ENCODE data around the gene SAP130. TPM values are rescaled to one million over a fixed set of nuclear protein-coding genes. Genes with fewer than 3 reads are reported as not detected.

Gene SAP130
- total and polyA plus RNA-seq, 12 donors, result 7.0 to 22.7 (median 14.0) TPM

DNA sequence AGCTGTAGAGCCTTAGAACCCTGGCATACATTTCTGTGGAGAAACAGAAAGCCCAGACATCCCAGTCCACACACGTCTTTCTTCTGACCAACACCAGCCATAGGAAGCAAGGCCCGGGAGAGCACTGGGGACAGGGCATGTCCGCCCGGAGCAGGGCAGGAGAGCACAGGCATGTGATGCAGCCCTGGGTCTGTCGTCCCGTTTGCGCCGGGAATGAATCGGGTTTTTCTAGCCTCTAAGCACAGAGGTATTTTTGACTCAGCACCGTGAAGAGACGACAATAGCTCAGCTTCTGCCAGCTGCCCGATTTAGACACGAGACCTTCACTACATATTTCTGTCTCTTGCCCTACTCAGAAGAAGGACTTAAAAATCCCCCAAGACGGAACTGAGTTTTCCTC is 134.8 kb downstream of the SAP130 start:
- TF ChIP-seq POLR2A (IDR thresholded peaks at IDR 0.05), result no peak
- TF ChIP-seq, protein P1, sequence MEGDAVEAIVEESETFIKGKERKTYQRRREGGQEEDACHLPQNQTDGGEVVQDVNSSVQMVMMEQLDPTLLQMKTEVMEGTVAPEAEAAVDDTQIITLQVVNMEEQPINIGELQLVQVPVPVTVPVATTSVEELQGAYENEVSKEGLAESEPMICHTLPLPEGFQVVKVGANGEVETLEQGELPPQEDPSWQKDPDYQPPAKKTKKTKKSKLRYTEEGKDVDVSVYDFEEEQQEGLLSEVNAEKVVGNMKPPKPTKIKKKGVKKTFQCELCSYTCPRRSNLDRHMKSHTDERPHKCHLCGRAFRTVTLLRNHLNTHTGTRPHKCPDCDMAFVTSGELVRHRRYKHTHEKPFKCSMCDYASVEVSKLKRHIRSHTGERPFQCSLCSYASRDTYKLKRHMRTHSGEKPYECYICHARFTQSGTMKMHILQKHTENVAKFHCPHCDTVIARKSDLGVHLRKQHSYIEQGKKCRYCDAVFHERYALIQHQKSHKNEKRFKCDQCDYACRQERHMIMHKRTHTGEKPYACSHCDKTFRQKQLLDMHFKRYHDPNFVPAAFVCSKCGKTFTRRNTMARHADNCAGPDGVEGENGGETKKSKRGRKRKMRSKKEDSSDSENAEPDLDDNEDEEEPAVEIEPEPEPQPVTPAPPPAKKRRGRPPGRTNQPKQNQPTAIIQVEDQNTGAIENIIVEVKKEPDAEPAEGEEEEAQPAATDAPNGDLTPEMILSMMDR (IDR thresholded peaks at IDR 0.05), result no peak
- Histone ChIP-seq H3K27ac (no peak overlapping the region), H3K4me1 (replicated peaks in 1 of 2) (peaks cover 2 to 3% of the 10 kb centered on the region in 2 donors), H3K36me3 (replicated peaks in 1 of 2) (no peaks in the 10 kb centered on the region), H3K9me3 (replicated peaks in 1 of 3) (no peaks in the 10 kb centered on the region), H3K27me3 (no peaks in the 10 kb centered on the region), H3K4me3 (no peak overlapping the region)
- intact Hi-C loops (cut with DNase I), result no loop called here
- DNase-seq, result peak in 1 of 7 donors; percentile 30
- WGBS, 4 donors, result 80 to 94% (median 92%) methylated on average over 10 to 14 of the region's 14 CpGs

DNA sequence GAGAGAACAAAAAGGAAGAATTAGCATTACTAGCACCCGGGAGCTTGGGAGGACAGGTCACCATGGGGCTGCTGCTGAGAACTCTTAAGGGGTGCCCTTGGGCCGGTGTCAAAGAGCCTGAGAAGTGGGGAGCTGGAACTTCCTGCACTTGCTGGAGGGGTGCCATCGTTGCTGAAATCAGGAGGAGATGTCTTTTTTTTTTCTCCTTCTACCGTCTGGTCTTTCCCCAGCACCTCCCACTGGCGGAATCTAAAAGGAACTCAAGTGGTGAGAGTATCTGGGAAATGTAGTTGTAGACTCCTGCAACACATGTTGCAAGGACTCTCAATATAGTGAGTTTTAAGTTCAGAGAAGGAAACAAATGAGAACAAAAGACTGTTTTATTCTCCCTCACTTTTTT is 136.0 kb downstream of the SAP130 start:
- H3K27ac ChIP-seq, result no peak overlapping the region
- H3K4me3 ChIP-seq, result no peak overlapping the region
- no peaks in the 10 kb centered on the region for H3K27me3 ChIP-seq
- peaks cover 12 to 13% of the 10 kb centered on the region in 2 donors for H3K4me1 ChIP-seq (replicated peaks in 1 of 2)
- WGBS, 4 donors, result 56 to 68% (median 64%) methylated on average over 5 of the region's 5 CpGs
- intact Hi-C loops (cut with DNase I), result no loop called here
- no peak for DNase-seq
- no peaks in the 10 kb centered on the region for H3K9me3 ChIP-seq (replicated peaks in 1 of 3)
- H3K36me3 ChIP-seq (replicated peaks in 1 of 2), result no peaks in the 10 kb centered on the region
- TF ChIP-seq, protein P1 (IDR thresholded peaks at IDR 0.05), result no peak
- no peak for TF ChIP-seq POLR2A (IDR thresholded peaks at IDR 0.05)

Small RNAs within 50 kb of the gene (small RNA-seq; reads per million reads assigned to genes)
- gene AC012306.1, result 0 reads per million in 2 donors
- 0 to 0.12 reads per million in 2 donors for gene AC108059.3
- gene RF00019, result 0 reads per million in 2 donors

Other genes starting within 250 kb of the SAP130 start
- 10 to 100 TPM; 13.8 to 59.8 (median 44.2) TPM for gene WDR33, start 216.9 kb downstream of the SAP130 start, total RNA-seq
- 10 to 100 TPM; 15.0 to 42.7 (median 15.1) TPM for gene WDR33, start 216.9 kb downstream of the SAP130 start, polyA plus RNA-seq
- 10 to 100 TPM; 10.9 to 45.3 (median 27.5) TPM for gene POLR2D, start 169.9 kb downstream of the SAP130 start, total RNA-seq
- 10 to 100 TPM in 2 of 3 donors, 1 to 10 TPM in 1; 9.6 to 28.6 (median 10.5) TPM for gene POLR2D, start 169.9 kb downstream of the SAP130 start, polyA plus RNA-seq
- gene AMMECR1L, start 142.1 kb downstream of the SAP130 start, total RNA-seq, result 10 to 100 TPM in 6 of 9 donors, 1 to 10 TPM in 3; 7.2 to 18.3 (median 11.7) TPM
- 10 to 100 TPM; 12.5 to 16.2 (median 14.5) TPM for gene AMMECR1L, start 142.1 kb downstream of the SAP130 start, polyA plus RNA-seq
- 10 to 100 TPM; 32.0 to 67.5 (median 43.2) TPM for gene UGGT1, start 63.1 kb upstream of the SAP130 start, total RNA-seq
- 10 to 100 TPM in 1 of 3 donors, 1 to 10 TPM in 2; 6.6 to 45.2 (median 6.8) TPM for gene UGGT1, start 63.1 kb upstream of the SAP130 start, polyA plus RNA-seq

Data from adrenal gland (tissue), 12 donors.